ENCODE results near the gene GIT2.

The GIT2 gene

GRCh38 chr12:109880938-109881337, 115.2 kb downstream of the GIT2 start:
- H3K9me3 ChIP-seq = no peaks in the 10 kb centered on the region
- H3K4me1 ChIP-seq (ENCODE audit: control insufficient read depth in 1 of 2, insufficient read depth in 1 of 2, low read depth in 1 of 2, low read length in 1 of 2) = peaks cover 41 to 43% of the 10 kb centered on the region in 2 experiments
- H3K4me3 ChIP-seq (ENCODE audit: low read depth in 1 of 2, low read length in 1 of 2) = peak overlapping the region; percentile 75 to 96
- peak overlapping the region; percentile 84 for H3K27ac ChIP-seq
- H3K27me3 ChIP-seq = no peaks in the 10 kb centered on the region
- H3K36me3 ChIP-seq = no peaks in the 10 kb centered on the region
- TF ChIP-seq CTCF (IDR thresholded peaks at IDR 0.05) = no peak

DNA sequence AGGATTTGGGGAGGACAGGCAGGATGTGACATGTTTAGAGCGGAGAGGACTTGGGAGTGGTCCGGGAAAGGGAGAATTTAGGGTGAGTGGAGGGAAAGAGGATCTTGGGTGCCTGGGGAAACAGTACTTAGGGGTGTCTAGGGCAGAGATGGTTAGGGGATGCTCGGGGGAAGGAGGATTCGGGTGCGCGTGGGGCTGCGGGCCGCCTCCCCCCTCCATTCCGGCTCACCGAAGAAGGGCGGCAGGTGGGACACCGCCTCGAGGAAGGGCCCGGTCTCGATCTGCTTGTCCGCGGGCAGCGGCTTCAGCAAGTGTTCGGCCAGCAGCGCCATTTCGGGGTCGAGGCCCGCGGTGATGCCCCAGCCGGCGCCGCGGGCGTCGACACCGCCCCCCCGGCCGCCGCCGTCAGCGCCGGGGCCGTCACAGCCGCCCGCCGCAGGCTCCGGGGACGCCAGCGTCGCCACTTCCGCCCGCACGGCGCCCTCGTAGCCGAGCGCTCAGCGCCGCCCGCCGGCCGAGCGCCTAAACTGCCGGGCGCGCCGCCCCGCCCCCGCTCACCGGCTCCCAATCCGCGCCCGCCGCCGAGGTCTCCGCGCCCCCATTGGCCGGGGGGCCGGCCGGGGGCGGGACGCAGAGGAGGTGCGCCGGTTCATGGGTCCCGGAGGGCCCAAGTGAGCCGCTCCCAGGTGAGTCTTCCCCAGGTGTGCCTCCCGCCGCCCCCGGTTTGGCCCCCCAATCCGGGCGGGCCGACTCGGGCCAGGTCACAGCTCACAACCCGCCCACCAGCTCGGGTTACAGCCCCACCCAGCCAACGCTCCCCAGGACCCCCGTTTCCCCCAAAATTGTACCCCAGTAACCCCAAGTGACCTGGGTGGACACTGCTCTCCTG, 115.9 kb downstream of the GIT2 start, which contains the start of gene GLTP:
Gene GLTP, minus strand, starts transcription at position 499 of the 889 bp plus-strand sequence. Its CDS starts 167 bp downstream, at position 332.
- Histone ChIP-seq H3K27me3 (no peaks in the 10 kb centered on the region), H3K9me3 (no peaks in the 10 kb centered on the region), H3K27ac (peak within 1 kb of the TSS; percentile 84), H3K36me3 (no peaks in the 10 kb centered on the region), H3K4me3 (ENCODE audit: low read depth in 1 of 2, low read length in 1 of 2) (peak within 1 kb of the TSS; percentile 80 to 96), H3K4me1 (ENCODE audit: control insufficient read depth in 1 of 2, insufficient read depth in 1 of 2, low read depth in 1 of 2, low read length in 1 of 2) (peaks cover 41 to 43% of the 10 kb centered on the region in 2 experiments)
- peak; percentile 99 for TF ChIP-seq CTCF (IDR thresholded peaks at IDR 0.05)

Data from neutrophil (primary cell).